SK-N-MC (cell line): ENCODE results near the gene FHIT.

ENCODE experiments used
- EZH2 ChIP-seq: fragments of 200-600 bp; sonication (generic); IDR thresholded peaks from one replicate; pipeline ENCODE4 v1.6.1; 2017; ENCODE audit warnings: antibody characterized with exemption
- POLR2AphosphoS5 ChIP-seq: IDR thresholded peaks from 2 replicates; pipeline ENCODE4 v1.6.1; 2012; ENCODE audit warnings: mild to moderate bottlenecking, low read depth, low read length, borderline replicate concordance

GRCh38 chr3:60630953-60631352 lies 620.3 kb downstream of the FHIT start:
- TF ChIP-seq POLR2AphosphoS5: no peak
- TF ChIP-seq EZH2: no peak
